Fibroblast of gingiva (primary cell): ENCODE data around the gene DLEC1.
A peak's percentile ranks its signal among the peaks of the same experiment; 100 is the strongest.

Experiments used
- DNase-seq: peaks from one replicate; pipeline ENCODE4 v3.0.0-alpha.2; 2011; ENCODE audit warnings: low read depth

Gene DLEC1

GRCh38 chr3:38137615-38138348 lies 98.8 kb downstream of the DLEC1 start:
- DNase-seq, result no peak

GRCh38 chr3:38138349-38139190 lies 99.6 kb downstream of the DLEC1 start, which contains the start of gene MYD88:
MYD88 (plus strand) TSS chr3:38138661; CDS start chr3:38138701, 40 bp downstream.
- DNase-seq, result peak; percentile 63

- DNase-seq, result no peak
Observed at GRCh38 chr3:38139191-38139590, 100.2 kb downstream of the DLEC1 start.

DNA sequence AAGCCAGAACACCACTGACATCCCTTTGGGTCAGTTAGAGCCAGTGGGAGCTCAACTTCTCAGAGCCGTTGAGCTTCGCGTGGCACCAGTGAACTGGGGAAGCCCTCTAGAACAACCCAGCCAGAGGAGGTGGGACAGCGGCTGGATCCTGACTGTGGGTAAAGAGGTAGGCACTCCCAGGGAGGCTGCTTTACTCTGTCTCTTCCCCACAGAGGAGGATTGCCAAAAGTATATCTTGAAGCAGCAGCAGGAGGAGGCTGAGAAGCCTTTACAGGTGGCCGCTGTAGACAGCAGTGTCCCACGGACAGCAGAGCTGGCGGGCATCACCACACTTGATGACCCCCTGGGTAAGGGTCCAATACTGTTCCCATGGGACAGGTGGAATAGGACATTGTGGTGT lies 100.6 kb downstream of the DLEC1 start:
- DNase-seq, result no peak

GRCh38 chr3:38140326-38141172 lies 101.5 kb downstream of the DLEC1 start:
- DNase-seq, result no peak

GRCh38 chr3:38141173-38141951 lies 102.4 kb downstream of the DLEC1 start:
- no peak for DNase-seq

DNA sequence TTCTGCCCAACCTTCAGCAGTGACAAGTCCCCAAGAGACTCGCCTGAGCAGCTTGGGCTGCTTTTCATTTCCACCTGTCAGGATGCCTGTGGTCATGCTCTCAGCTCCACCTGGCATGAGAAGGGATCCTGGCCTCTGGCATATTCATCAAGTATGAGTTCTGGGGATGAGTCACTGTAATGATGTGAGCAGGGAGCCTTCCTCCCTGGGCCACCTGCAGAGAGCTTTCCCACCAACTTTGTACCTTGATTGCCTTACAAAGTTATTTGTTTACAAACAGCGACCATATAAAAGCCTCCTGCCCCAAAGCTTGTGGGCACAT lies 102.9 kb downstream of the DLEC1 start:
- no peak for DNase-seq

DNA sequence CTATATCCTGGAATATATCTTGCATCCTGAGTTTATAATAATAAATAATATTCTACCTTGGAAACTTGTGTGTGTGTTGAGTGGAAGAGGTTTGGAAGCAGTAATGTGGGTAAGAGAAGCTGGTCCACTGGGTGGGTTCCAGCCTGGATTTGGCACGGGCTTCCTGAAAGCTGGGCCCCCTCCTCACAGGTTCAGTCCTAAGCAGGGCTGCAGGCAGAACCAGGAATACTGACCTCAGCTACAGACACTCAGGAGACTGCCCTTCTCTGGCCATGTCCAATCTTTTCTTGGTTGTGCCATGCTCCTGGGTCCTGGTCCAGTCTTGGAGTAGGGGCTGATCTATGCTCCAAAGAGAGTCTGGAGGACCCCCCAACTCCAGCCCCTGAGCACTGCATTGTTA lies 104.0 kb downstream of the DLEC1 start:
- no peak for DNase-seq

GRCh38 chr3:38143511-38143910 lies 104.5 kb downstream of the DLEC1 start:
- no peak for DNase-seq

- no peak for DNase-seq
Observed at GRCh38 chr3:38146504-38146903, 107.5 kb downstream of the DLEC1 start.

GRCh38 chr3:38147421-38147820 lies 108.4 kb downstream of the DLEC1 start:
- DNase-seq, result no peak

- no peak for DNase-seq
Observed at GRCh38 chr3:38148311-38148882, 109.4 kb downstream of the DLEC1 start.

DNA sequence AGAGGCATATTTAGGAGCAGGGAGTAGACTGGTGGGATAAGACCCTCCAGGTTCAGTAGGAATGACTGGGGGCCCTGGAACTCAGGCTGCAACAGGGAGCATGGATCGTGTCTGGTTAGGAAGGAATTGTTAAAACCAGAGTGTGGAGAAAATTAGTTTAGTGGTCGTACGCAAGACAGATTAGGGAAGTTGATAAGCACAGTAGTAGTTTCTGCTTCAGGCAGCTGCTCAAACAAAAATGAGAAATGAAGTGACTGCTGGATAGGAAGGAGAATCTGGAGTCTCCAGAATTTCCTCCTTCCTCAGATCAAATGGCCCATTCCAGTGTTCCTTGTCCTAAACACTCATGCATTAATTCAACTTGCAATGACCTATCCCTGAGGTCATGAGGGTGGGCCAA lies 110.7 kb downstream of the DLEC1 start:
- DNase-seq, result no peak

- no peak for DNase-seq
Observed at GRCh38 chr3:38150780-38151528, 111.9 kb downstream of the DLEC1 start.

DNA sequence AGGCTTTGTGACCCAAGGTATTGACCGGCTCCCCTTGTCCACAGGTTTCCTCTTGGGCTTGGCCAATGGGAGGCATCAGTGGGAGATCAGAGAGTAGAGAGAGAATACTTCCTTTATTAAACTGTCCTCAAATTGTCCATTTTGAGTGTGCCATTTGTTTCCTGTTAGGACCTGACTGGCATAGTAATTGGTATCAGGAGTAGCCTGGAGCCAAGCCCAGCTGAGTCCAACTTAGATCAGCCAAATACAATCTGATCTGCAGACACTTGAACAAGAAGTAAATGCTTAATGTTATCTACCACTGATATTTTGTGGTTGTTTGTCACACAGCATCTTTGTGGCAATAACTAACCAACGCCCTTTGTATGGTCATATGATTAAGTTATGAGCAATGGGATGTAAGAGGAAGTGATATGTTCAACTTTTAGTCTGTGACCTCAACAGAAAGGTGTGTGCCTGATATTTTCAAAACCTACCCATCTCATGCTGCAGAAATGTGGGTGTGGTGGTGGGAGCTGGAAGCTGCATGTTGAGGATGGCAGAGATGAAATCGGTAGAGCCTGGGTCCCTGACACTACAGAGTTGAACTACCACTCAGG lies 112.8 kb downstream of the DLEC1 start:
- DNase-seq, result no peak

DNA sequence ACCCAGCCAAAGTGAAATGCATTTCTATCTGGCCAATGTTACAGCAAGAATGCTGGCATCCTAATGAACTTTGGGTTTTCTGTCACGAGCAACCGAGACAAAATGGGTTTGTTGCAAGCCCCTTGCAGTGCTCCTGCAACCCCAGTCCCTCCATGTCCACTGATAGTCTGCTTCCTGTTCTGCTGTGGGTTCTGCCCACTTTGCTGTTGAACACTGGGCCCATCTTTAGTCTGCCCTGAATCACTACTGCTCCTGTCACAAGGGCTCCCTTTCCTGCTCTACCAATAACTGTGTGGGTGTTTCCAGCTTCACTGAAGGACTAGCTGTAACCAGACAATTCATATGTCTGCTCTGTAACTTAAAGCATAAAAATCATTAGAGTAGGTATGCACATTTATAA lies 113.6 kb downstream of the DLEC1 start:
- DNase-seq, result no peak

DNA sequence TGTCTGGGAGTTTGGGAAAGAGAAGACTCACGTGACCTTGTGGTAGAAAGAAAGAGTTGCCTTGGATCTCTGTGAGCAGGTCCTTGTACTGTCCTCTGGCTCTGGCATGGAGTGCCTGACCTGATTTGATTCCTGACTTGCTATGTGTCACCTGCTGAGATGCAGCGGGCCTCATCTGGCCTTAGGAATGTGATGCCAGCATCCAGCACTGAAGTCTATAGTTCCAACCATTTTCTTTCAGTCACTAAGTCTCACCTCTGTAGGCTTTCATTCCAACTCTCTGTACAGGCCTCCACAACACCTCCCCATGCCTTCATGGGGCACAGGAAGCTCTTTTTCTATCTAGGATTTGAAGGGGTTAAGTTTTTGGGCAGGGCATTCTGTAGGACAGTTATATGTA lies 114.2 kb downstream of the DLEC1 start:
- DNase-seq, result no peak

DNA sequence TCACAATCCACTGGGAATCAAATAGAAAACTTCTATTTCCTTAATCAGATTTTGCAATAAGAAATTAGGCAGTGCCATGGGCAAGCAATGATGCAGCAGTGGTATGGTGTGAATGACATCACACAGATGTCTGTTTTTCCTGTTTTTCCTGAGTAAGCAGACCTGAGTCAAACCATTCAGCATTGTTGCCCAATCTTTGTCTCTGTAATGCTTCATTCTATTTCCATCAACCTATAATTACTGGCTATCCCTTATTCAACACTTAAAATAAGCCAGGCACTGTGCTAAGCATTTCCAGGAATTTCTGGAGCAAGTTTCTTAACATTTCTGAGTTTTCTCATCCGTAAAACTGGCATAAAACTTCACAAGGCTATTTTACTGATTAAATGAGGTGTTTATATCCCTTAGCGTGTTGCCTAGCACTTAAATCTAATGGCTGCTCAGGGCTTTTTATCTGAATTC lies 115.1 kb downstream of the DLEC1 start:
- DNase-seq, result peak; percentile 86

- no peak for DNase-seq
Observed at GRCh38 chr3:38154625-38155255, 115.7 kb downstream of the DLEC1 start.

DNA sequence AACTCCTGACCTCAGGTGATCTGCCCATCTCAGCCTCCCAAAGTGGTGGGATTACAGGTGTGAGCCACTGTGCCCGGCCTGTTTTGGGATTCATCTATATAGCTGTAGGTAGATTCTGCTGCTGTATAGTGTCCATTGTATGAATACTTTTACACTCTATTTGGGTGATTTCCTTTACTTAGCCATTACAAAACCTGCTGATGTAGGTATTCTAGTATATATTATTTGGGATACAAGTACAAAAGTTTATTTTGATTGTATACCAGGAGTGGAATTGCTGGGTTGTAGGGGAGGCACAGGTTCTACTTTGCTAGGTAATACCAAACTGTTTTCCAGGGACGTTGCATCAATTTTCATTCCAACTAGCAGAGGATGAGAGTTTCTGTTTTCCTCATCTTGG lies 116.8 kb downstream of the DLEC1 start:
- no peak for DNase-seq
